ENCODE results near the gene CASP9. TPM values are rescaled to one million over a fixed set of nuclear protein-coding genes. Genes with fewer than 3 reads are reported as not detected.

Gene CASP9
- total and polyA plus RNA-seq, 3 donors from 2014 or later: 33.8 to 48.5 (median 34.8) TPM

DNA sequence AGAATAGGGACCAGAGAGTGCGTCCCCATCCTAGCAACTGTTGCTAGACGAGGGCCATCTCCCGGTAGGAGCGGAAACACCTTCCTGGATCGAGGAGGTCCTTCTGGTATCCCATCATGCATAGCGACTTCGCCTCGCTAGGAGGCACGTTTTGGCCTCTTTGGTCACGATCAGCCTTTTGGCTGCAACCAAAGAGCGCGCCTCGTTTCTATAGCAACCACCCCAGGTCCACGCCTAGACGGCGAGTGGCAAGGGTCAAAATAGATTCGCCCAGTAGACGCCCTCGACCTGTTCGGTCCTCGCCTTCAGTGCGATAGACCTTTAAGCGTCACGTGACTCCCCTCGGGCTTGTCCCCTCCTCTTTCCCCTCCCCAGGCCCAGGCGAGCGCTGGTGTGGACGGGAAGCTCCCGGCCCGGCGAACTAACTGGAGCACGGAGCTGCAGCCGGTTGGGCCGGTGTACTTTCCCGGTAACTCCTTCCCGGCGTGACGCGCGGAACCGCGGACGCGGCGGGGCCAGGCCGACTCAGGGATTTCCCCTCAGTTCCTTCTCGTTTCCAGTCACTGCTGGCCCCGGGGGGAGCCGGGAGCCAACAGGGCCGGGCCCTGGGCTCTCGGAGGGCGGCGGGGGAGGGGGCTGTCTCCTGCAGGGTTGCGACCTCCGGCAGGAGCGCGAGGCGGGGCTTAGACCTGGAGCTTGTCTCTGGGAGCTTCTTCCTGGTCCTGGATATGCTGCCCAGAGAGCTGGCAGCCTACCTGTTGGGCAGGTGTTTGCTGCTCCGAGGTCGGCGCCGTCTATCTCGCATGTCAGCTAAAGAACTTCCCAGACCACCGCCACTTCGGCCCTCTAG is 2.7 kb upstream of the CASP9 start, which contains the start of gene DNAJC16:
Gene DNAJC16 (plus strand): TSS at position 359 of the 850 bp plus-strand sequence. CDS start 2,258 bp downstream, outside the sequence.
- intact Hi-C loops (cut with DNase I; ENCODE audit: low total_unique reads): no loop called here
- 0% methylated on average over 28 to 62 of the region's 65 CpGs for whole genome bisulfite sequencing, 2 donors
- TF ChIP-seq, protein P1, sequence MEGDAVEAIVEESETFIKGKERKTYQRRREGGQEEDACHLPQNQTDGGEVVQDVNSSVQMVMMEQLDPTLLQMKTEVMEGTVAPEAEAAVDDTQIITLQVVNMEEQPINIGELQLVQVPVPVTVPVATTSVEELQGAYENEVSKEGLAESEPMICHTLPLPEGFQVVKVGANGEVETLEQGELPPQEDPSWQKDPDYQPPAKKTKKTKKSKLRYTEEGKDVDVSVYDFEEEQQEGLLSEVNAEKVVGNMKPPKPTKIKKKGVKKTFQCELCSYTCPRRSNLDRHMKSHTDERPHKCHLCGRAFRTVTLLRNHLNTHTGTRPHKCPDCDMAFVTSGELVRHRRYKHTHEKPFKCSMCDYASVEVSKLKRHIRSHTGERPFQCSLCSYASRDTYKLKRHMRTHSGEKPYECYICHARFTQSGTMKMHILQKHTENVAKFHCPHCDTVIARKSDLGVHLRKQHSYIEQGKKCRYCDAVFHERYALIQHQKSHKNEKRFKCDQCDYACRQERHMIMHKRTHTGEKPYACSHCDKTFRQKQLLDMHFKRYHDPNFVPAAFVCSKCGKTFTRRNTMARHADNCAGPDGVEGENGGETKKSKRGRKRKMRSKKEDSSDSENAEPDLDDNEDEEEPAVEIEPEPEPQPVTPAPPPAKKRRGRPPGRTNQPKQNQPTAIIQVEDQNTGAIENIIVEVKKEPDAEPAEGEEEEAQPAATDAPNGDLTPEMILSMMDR (IDR thresholded peaks at IDR 0.05): peak; percentile 9 to 35 (median 31)
- TF ChIP-seq POLR2A (IDR thresholded peaks at IDR 0.05): peak; percentile 32

GRCh38 chr1:15526021-15526489 is 2.0 kb upstream of the CASP9 start:
- H3K27ac ChIP-seq: peak overlapping the region; percentile 98
- no peak for DNase-seq
- 5 to 8% methylated on average over 9 of the region's 9 CpGs for WGBS, 2 donors
- intact Hi-C loops (cut with DNase I; ENCODE audit: low total_unique reads): no loop called here
- no peaks in the 10 kb centered on the region for H3K9me3 ChIP-seq
- no peaks in the 10 kb centered on the region for H3K36me3 ChIP-seq (ENCODE audit: low read depth, missing control alignments)
- H3K4me1 ChIP-seq: peaks cover 31% of the 10 kb centered on the region
- no peak for TF ChIP-seq POLR2A (IDR thresholded peaks at IDR 0.05)
- TF ChIP-seq, protein P1 (IDR thresholded peaks at IDR 0.05): no peak
- H3K27me3 ChIP-seq: no peaks in the 10 kb centered on the region
- peak overlapping the region; percentile 16 to 84 for H3K4me3 ChIP-seq

More for the DNA sequence above, 2.7 kb upstream of the CASP9 start, which contains the start of gene DNAJC16:
- Histone ChIP-seq H3K4me3 (peak within 1 kb of the TSS; percentile 84 to 94), H3K36me3 (ENCODE audit: low read depth, missing control alignments) (no peaks in the 10 kb centered on the region), H3K4me1 (peaks cover 31% of the 10 kb centered on the region), H3K9me3 (no peaks in the 10 kb centered on the region), H3K27me3 (no peaks in the 10 kb centered on the region), H3K27ac (peak within 1 kb of the TSS; percentile 98)
- DNase-seq: peak; percentile 99

DNA sequence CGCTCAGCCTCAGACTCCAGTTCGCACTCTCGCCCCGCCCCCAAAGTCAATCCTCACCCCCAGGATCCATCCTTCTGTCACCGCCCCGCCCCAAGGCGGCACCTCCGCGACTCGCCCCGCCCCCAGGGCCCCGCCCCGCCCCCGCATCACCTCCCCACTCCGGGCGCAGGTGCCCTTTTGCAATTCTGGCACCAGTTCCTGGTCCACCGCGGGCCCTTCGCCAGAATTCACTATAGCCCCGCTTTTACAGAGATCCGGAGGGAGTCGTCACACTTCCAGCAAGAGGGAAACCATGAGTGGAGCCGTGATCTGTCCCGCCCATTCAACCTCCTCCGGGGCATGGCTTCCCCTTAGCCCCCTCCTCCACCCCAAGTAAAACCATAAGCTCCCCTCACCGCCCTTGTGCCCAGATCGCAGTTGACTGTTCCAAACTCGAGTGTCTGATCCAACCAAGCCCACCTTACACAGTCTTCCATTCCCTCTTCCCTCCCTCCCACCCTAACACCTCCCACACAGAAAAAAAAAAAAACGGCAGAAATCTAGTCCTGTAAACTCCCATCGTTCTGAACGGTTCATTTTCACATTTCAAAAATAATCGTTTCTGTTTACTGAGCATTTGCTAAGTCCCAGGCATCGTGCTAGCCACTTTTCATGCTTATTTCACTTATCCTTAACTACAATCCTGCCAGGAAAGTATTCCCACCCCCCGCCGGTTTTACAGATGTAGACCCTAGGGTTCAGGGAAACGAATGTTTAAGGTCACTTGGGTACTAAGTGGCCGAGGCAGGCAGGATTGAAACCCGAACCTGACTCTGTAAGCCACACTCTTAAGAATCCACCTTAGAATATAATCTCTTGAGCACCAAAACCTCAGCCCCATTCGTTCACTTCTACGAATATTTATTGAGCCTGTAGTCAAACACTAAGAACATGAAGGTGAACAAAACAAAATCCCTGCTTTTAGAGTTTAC is 1.3 kb upstream of the CASP9 start:
- WGBS, 2 donors: 1 to 3% methylated on average over 29 to 39 of the region's 40 CpGs
- peak overlapping the region; percentile 98 for H3K27ac ChIP-seq
- no peak for TF ChIP-seq POLR2A (IDR thresholded peaks at IDR 0.05)
- TF ChIP-seq, protein P1 (IDR thresholded peaks at IDR 0.05): no peak
- peak; percentile 25 for DNase-seq
- H3K4me1 ChIP-seq: peaks cover 31% of the 10 kb centered on the region
- peak overlapping the region; percentile 74 to 84 for H3K4me3 ChIP-seq
- no peaks in the 10 kb centered on the region for H3K36me3 ChIP-seq (ENCODE audit: low read depth, missing control alignments)
- no peaks in the 10 kb centered on the region for H3K27me3 ChIP-seq
- intact Hi-C loops (cut with DNase I; ENCODE audit: low total_unique reads): no loop called here
- no peaks in the 10 kb centered on the region for H3K9me3 ChIP-seq

- peak overlapping the region; percentile 98 for H3K27ac ChIP-seq
- DNase-seq: peak; percentile 100
- H3K4me3 ChIP-seq: peak overlapping the region; percentile 74 to 84
- WGBS, 2 donors: 2% methylated on average over 22 to 63 of the region's 88 CpGs
- H3K27me3 ChIP-seq: no peaks in the 10 kb centered on the region
- peaks cover 31% of the 10 kb centered on the region for H3K4me1 ChIP-seq
- H3K9me3 ChIP-seq: no peaks in the 10 kb centered on the region
- no peak for TF ChIP-seq POLR2A (IDR thresholded peaks at IDR 0.05)
- intact Hi-C loops (cut with DNase I; ENCODE audit: low total_unique reads): no loop called here
- no peaks in the 10 kb centered on the region for H3K36me3 ChIP-seq (ENCODE audit: low read depth, missing control alignments)
Observed at GRCh38 chr1:15524283-15525049, 451 bp upstream of the CASP9 start.

Measured in testis (tissue), 3 donors.